ENCODE measurements around the gene GRIK4.

The GRIK4 gene

GRCh38 chr11:120929090-120929489 is 417.5 kb downstream of the GRIK4 start:
- no peak for TF ChIP-seq CTCF (IDR thresholded peaks at IDR 0.05; ENCODE audit: low read depth, low read length, missing control alignments)
- no peak overlapping the region for H3K4me3 ChIP-seq (ENCODE audit: low read depth, low read length)
- DNase-seq (ENCODE audit: low read depth) = no peak

- DNase-seq (ENCODE audit: low read depth) = no peak
- TF ChIP-seq CTCF (IDR thresholded peaks at IDR 0.05; ENCODE audit: low read depth, low read length, missing control alignments) = peak; percentile 86
- H3K4me3 ChIP-seq (ENCODE audit: low read depth, low read length) = no peak overlapping the region
These were observed 418.2 kb downstream of the GRIK4 start for GRCh38 chr11:120929664-120930154.

GRCh38 chr11:120931057-120931779 is 419.7 kb downstream of the GRIK4 start:
- no peak overlapping the region for H3K4me3 ChIP-seq (ENCODE audit: low read depth, low read length)
- TF ChIP-seq CTCF (IDR thresholded peaks at IDR 0.05; ENCODE audit: low read depth, low read length, missing control alignments) = peak; percentile 48
- DNase-seq (ENCODE audit: low read depth) = no peak

- H3K4me3 ChIP-seq (ENCODE audit: low read depth, low read length) = no peak overlapping the region
- TF ChIP-seq CTCF (IDR thresholded peaks at IDR 0.05; ENCODE audit: low read depth, low read length, missing control alignments) = no peak
- no peak for DNase-seq (ENCODE audit: low read depth)
These were observed 420.9 kb downstream of the GRIK4 start for GRCh38 chr11:120932305-120932915.

DNA sequence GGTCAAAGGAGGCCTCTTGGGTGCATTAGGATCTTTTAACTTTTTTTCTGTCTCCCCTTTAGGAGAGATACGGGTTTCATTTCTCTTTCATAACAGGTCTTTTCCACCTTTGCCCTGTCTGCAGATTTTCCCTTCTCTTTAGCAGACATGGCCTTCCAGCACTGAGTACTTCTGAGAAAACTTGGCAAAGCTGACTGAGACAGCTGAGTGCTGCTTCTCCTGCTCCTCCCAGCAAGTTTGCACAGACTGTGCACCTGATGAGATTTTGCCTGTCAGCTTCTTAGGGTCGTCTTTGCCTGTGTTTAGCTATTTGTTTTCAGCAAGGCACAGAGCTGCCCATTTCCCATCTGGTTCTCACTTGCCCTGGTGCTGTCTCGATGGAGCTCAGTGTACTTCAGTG is 424.8 kb downstream of the GRIK4 start:
- no peak for TF ChIP-seq CTCF (IDR thresholded peaks at IDR 0.05; ENCODE audit: low read depth, low read length, missing control alignments)
- DNase-seq (ENCODE audit: low read depth) = no peak
- no peak overlapping the region for H3K4me3 ChIP-seq (ENCODE audit: low read depth, low read length)

DNA sequence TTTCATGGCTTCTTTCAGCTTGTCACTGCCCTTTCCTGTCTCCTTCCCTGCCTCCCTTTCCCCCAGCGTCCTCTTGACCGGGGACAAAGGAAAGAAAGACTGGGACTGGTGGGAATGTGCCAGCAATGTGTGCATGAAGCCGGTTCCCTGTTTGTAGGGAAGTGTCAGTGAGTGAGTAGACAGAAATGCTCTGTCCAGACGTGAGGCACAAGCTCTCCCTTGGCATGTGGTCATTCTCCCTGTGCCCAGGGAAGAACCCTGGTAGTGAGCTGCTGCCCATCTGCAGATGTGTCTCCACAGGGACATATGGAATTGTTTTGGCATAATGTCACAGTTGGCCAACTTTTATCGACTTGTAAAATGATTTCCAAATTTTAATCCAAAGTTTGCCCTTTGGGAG is 426.0 kb downstream of the GRIK4 start:
- no peak overlapping the region for H3K4me3 ChIP-seq (ENCODE audit: low read depth, low read length)
- TF ChIP-seq CTCF (IDR thresholded peaks at IDR 0.05; ENCODE audit: low read depth, low read length, missing control alignments) = no peak
- DNase-seq (ENCODE audit: low read depth) = no peak
